Kidney (tissue), 14 donors: ENCODE data around the gene LGALS12. TPM values are rescaled to one million over a fixed set of nuclear protein-coding genes. Genes with fewer than 3 reads are reported as not detected.

Experiments
- DNase-seq, 5 donors: peaks; one replicate each; pipeline ENCODE4 v3.0.0-alpha.2; 2013 to 2020
- FAIRE-seq: peaks from 2 replicates; lab custom pipeline; 2012; peaks lifted over from hg19 to GRCh38; lab: Jason Lieb, UNC
- H3K27ac ChIP-seq, 2 donors: one replicate each; pipeline ENCODE4 v1.7.0; 2013; ENCODE audit warnings: low read depth in 2 of 2, low read length in 2 of 2, inconsistent platforms in 1 of 2
- H3K27me3 ChIP-seq: one replicate; pipeline ENCODE4 v1.7.1; 2013; ENCODE audit warnings: low read length, inconsistent platforms; ENCODE audit not compliant: control insufficient read depth, insufficient read depth
- H3K36me3 ChIP-seq, 3 donors: one replicate each; pipeline versions ENCODE4 v1.7.0 to v1.7.1; 2013; ENCODE audit warnings: low read length in 3 of 3, control low read depth in 1 of 3, inconsistent platforms in 1 of 3; ENCODE audit not compliant: insufficient read depth in 3 of 3, control insufficient read depth in 2 of 3
- H3K4me1 ChIP-seq, 3 donors: one replicate each; pipeline versions ENCODE4 v1.7.0 to v1.7.1; 2013; ENCODE audit warnings: low read length in 3 of 3, inconsistent platforms in 1 of 3, low read depth in 1 of 3; ENCODE audit not compliant: control insufficient read depth in 2 of 3, insufficient read depth in 2 of 3
- H3K4me3 ChIP-seq, 3 donors: one replicate each; pipeline versions ENCODE4 v1.7.0 to v1.8.1; 2013; ENCODE audit warnings: low read length in 3 of 3, control low read depth in 1 of 3, inconsistent platforms in 1 of 3
- H3K9ac ChIP-seq, 3 donors: one replicate each; pipeline versions ENCODE4 v1.7.0 to v1.7.1; 2013; ENCODE audit warnings: low read length in 3 of 3, control low read depth in 1 of 3, inconsistent platforms in 1 of 3
- H3K9me3 ChIP-seq, 3 donors: one replicate each; pipeline versions ENCODE4 v1.7.0 to v1.7.1; 2013; ENCODE audit warnings: low read length in 3 of 3, control low read depth in 1 of 3, inconsistent platforms in 1 of 3; ENCODE audit not compliant: control insufficient read depth in 2 of 3, insufficient read depth in 1 of 3
- intact Hi-C: fragments of 100-400 bp; cut with DNase I; formaldehyde crosslinking; loops from one replicate; pipeline ENCODE4 v1.11.1; 2022
- polyA plus RNA-seq: library from polyadenylated mRNA; stranded (reverse); fragments of 350-450 nt; fragmentation: Illumina TruSeq; extraction: RNeasy Lipid Tissue Mini Kit (QIAGEN cat#74804); gene quantifications from one replicate; pipeline ENCODE4 v1.2.3, GENCODE V29; 2014; ENCODE audit warnings: low read depth, low replicate concordance; ENCODE audit not compliant: insufficient read depth
- total RNA-seq: library from RNA; stranded (reverse); fragmentation: NEBNext Ultra II Directional; extraction: Animal tissue kit (Norgen Biotek cat#: 25700); gene quantifications from one replicate; pipeline ENCODE4 v1.2.1, GENCODE V29; 2021
- TF ChIP-seq, protein P1 (sequence below): IDR thresholded peaks from 3 replicates; pipeline ENCODE4 v1.5.1; 2012; ENCODE audit warnings: mild to moderate bottlenecking, moderate library complexity, borderline replicate concordance; ENCODE audit not compliant: insufficient read depth; ENCODE audit errors: extremely low read depth
- donor health status: control.
- donor health status: control.
- donor health status: control.
- donor health status: control.
- donor health status: control.
- donor health status: DM: yes; HTN: yes; CAD: no.
- donor health status: Normal renal cell carcinoma (clear cell type).

The LGALS12 gene
- total and polyA plus RNA-seq, 2 donors from 2014 or later, result 0.32 to 0.44 TPM

DNA sequence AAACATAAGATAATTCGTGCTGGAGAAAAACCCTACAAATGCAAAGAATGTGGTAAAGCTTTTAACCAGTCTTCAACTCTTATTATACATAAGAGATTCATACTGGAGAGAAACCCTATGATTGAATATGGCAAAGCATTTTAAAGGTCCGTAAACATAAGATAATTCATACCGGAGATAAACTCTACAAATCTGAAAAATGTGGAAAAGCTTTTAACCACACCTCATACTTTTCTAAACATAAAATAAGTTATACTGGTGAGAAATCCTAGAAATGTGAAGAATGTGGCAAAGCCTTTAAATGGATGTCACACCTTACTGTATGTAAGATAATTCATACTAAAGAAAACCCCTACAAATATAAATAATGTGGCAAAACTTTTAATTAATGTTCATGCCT, 35.6 kb upstream of the LGALS12 start:
- DNase-seq (no peak), FAIRE-seq (no peak)
- Histone ChIP-seq H3K4me1 (no peaks in the 10 kb centered on the region), H3K9ac (no peak overlapping the region), H3K27me3 (no peaks in the 10 kb centered on the region), H3K27ac (no peak overlapping the region), H3K36me3 (no peaks in the 10 kb centered on the region), H3K4me3 (no peak overlapping the region), H3K9me3 (no peaks in the 10 kb centered on the region)
- intact Hi-C loops, result loop anchor here (5.0 kb wide), 1 partner anchor 172 kb away; no protein-coding TSS in a partner anchor
- TF ChIP-seq, protein P1, sequence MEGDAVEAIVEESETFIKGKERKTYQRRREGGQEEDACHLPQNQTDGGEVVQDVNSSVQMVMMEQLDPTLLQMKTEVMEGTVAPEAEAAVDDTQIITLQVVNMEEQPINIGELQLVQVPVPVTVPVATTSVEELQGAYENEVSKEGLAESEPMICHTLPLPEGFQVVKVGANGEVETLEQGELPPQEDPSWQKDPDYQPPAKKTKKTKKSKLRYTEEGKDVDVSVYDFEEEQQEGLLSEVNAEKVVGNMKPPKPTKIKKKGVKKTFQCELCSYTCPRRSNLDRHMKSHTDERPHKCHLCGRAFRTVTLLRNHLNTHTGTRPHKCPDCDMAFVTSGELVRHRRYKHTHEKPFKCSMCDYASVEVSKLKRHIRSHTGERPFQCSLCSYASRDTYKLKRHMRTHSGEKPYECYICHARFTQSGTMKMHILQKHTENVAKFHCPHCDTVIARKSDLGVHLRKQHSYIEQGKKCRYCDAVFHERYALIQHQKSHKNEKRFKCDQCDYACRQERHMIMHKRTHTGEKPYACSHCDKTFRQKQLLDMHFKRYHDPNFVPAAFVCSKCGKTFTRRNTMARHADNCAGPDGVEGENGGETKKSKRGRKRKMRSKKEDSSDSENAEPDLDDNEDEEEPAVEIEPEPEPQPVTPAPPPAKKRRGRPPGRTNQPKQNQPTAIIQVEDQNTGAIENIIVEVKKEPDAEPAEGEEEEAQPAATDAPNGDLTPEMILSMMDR, result no peak

DNA sequence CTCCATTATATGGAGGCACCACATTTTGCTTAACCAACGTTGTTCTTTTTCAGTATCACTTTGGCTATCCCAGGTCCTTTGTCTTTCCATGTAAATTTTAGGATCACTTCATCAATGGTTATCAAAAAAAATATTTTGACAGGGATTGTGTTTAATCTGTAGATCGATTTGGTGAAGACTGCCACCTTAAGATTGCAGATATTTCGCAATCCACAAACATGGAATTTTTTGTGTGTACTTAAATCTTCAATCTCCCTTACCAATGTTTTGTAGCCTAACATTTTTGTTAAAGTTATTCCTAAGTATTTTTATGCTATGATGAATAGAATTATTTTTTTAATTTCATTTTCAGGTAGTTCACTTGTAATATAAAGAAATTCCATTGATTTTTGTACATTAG, 33.5 kb upstream of the LGALS12 start:
- no peak overlapping the region for H3K9ac ChIP-seq

DNA sequence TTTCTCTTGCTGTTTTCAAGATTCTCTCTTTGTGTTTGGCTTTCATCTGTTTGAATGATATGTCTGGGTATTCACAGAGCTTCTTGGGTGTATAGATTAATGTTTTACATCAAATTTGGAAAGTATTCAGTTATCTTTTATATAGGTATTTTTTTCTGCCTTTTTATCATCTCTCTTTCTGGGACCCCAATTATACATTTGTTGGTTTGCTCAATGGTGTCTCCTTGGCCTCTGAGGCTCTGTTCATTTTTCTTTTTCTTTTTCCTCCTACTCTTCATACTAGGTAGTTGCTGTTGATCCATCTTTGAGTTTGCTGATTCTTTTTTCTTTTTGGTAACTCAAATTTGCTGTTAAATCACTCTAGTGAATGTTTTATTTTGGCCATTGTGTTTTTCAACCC, 29.3 kb upstream of the LGALS12 start:
- Histone ChIP-seq H3K4me3 (no peak overlapping the region), H3K36me3 (no peaks in the 10 kb centered on the region), H3K9me3 (peaks cover 0 to 7% (median 0%) of the 10 kb centered on the region in 3 donors), H3K9ac (no peak overlapping the region), H3K27me3 (no peaks in the 10 kb centered on the region), H3K27ac (no peak overlapping the region), H3K4me1 (no peaks in the 10 kb centered on the region)
- intact Hi-C loops, result no loop called here
- TF ChIP-seq, protein P1, result no peak
- FAIRE-seq (no peak), DNase-seq (no peak)

More for the DNA sequence above, 33.5 kb upstream of the LGALS12 start:
- Histone ChIP-seq H3K36me3 (no peaks in the 10 kb centered on the region), H3K4me1 (no peaks in the 10 kb centered on the region), H3K9me3 (peaks cover 0 to 7% (median 0%) of the 10 kb centered on the region in 3 donors), H3K27ac (no peak overlapping the region), H3K4me3 (no peak overlapping the region), H3K27me3 (no peaks in the 10 kb centered on the region)
- intact Hi-C loops, result loop anchor here (5.0 kb wide), 1 partner anchor 170 kb away; no protein-coding TSS in a partner anchor
- TF ChIP-seq, protein P1, result no peak
- no peak for FAIRE-seq
- no peak for DNase-seq

DNA sequence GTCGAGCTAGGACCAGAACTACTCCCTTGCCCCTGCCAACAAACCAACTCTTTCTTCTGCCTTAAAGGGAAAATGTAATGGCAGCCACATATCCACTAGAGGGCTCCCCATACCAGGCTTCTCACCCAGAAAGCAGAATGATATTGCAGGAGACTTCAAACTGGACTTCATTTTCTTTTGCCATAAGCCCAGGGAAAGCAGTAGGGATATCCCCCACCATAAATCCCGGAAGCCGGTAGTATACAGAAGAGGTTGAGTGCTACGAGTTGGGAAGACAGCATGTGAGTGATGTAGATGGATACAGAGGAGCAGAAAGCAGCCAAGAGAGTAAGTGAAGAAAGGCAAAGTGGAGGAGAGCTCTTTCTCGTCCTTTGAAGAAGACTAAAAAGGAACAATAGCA, 27.0 kb upstream of the LGALS12 start:
- FAIRE-seq, result peak; percentile 13
- DNase-seq, result peak in 4 of 5 donors; percentile 59 to 89 (median 79)
- H3K27ac ChIP-seq, result no peak overlapping the region
- TF ChIP-seq, protein P1, result peak; percentile 91
- H3K4me3 ChIP-seq, result no peak overlapping the region
- no peaks in the 10 kb centered on the region for H3K4me1 ChIP-seq
- H3K27me3 ChIP-seq, result no peaks in the 10 kb centered on the region
- intact Hi-C loops, result no loop called here
- peaks cover 0 to 7% (median 0%) of the 10 kb centered on the region in 3 donors for H3K9me3 ChIP-seq
- peak overlapping the region in 1 of 3 donors; percentile 49 for H3K9ac ChIP-seq
- H3K36me3 ChIP-seq, result no peaks in the 10 kb centered on the region
